Transverse colon (tissue), 4 donors: ENCODE data around the gene ANKLE1.

Experiments used
- EP300 ChIP-seq: sonication (generic); formaldehyde crosslinking; IDR thresholded peaks from one replicate; pipeline ENCODE4 v1.6.1; 2017; ENCODE audit warnings: antibody characterized with exemption, low read depth
- POLR2A ChIP-seq: fragments of 450-650 bp; IDR thresholded peaks from one replicate; pipeline ENCODE4 v1.6.1; 2016; ENCODE audit warnings: antibody characterized with exemption, mild to moderate bottlenecking, moderate library complexity
- POLR2AphosphoS5 ChIP-seq, 3 donors: sonication (generic); formaldehyde crosslinking; IDR thresholded peaks; one replicate each; pipeline ENCODE4 v1.6.1; 2016; ENCODE audit warnings: antibody characterized with exemption in 3 of 3
- TF ChIP-seq, protein P1 (sequence below), 5 experiments: fragments of 200-600 bp in 3 of 5; fragments of 450-650 bp in 2 of 5; sonication (generic) in 3 of 5; IDR thresholded peaks; 1 replicate in 2 of 5; 2 replicates in 3 of 5; pipeline ENCODE4 v1.5.1; 2016 to 2017; ENCODE audit warnings: antibody characterized with exemption in 5 of 5, inconsistent platforms in 3 of 5, mild to moderate bottlenecking in 2 of 5, moderate library complexity in 1 of 5

DNA sequence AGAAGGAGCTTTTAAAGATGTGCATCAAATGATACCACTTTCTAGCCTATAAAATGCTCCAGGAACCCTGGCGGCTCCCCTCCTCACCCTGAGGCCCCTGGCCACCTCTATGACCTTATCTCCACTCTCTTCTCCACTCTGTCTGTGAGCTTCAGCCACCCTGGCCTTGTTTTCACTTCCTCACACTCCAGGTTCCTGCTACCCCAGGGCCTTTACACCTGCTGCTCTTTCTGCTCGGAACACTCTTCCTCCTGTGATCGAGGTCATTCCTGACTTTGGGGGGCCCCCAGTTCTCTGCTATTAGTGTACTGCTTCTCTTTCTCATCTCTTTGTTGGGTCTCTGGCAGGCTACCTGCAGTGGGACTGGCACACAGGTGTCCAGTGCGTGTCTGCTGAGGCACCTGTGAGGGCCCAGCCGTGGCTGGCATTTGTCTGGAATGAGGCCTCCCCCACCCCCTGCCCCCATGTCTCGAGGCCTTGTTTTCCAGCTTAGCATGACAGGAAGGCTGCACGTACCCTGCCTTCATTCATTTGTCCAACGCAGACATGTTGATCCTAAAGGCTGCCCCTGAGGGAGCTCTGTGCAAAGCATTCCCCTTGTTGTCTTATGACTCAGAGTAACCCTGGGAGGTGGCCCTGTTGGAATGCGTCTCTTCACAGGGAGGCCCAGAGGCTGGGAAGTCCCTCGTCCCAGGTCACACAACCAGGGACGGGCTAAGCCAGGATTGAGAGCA is 29.9 kb downstream of the ANKLE1 start:
- TF ChIP-seq, protein P1, sequence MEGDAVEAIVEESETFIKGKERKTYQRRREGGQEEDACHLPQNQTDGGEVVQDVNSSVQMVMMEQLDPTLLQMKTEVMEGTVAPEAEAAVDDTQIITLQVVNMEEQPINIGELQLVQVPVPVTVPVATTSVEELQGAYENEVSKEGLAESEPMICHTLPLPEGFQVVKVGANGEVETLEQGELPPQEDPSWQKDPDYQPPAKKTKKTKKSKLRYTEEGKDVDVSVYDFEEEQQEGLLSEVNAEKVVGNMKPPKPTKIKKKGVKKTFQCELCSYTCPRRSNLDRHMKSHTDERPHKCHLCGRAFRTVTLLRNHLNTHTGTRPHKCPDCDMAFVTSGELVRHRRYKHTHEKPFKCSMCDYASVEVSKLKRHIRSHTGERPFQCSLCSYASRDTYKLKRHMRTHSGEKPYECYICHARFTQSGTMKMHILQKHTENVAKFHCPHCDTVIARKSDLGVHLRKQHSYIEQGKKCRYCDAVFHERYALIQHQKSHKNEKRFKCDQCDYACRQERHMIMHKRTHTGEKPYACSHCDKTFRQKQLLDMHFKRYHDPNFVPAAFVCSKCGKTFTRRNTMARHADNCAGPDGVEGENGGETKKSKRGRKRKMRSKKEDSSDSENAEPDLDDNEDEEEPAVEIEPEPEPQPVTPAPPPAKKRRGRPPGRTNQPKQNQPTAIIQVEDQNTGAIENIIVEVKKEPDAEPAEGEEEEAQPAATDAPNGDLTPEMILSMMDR (IDR thresholded peaks at IDR 0.05): no peak
- no peak for TF ChIP-seq POLR2AphosphoS5 (IDR thresholded peaks at IDR 0.05)
- no peak for TF ChIP-seq POLR2A
- no peak for TF ChIP-seq EP300
